Endothelial cell of umbilical vein (primary cell): ENCODE data around the gene FAM3B. TPM values are rescaled to one million over a fixed set of nuclear protein-coding genes. Genes with fewer than 3 reads are reported as not detected.

Source experiments
- BruUV-seq: library from RNA; stranded (reverse); fragments of 400-500 nt; replicated peaks from 2 replicates; lab custom pipeline; 2021; lab: Mats Ljungman, UMichigan
- CTCF ChIA-PET: fragments of 300-600, 350-600 bp; sonication (Branson Sonifier 250); formaldehyde crosslinking; loops from one replicate; lab custom pipeline; 2021; ENCODE audit warnings: antibody characterized with exemption, inconsistent platforms; lab: Charles Lee
- POLR2A ChIA-PET: fragments of 300-600, 350-600 bp; sonication (Branson Sonifier 250); formaldehyde crosslinking; loops from one replicate; lab custom pipeline; 2021; ENCODE audit warnings: antibody characterized with exemption, inconsistent platforms; lab: Charles Lee
- DNase-seq: peaks from one replicate; pipeline ENCODE4 v3.0.0-alpha.2; 2011; ENCODE audit warnings: low read depth, low spot score
- FAIRE-seq: peaks from 2 replicates; lab custom pipeline; 2011; peaks lifted over from hg19 to GRCh38; lab: Jason Lieb, UNC
- H2AFZ ChIP-seq: 2 replicates; pipeline ENCODE4 v1.6.0; 2012; ENCODE audit warnings: low read depth, low read length, control low read depth, inconsistent platforms
- H3K27ac ChIP-seq: 2 replicates; pipeline ENCODE4 v1.5.1; 2011; ENCODE audit warnings: low read depth, mild to moderate bottlenecking, control low read depth, low read length, moderate library complexity; ENCODE audit not compliant: insufficient read depth
- H3K27me3 ChIP-seq, 2 experiments: 2 replicates each; pipeline versions ENCODE4 v1.6.0 to v1.6.1; 2011; ENCODE audit warnings: low read length in 2 of 2, mixed read lengths in 1 of 2; ENCODE audit not compliant: control insufficient read depth in 2 of 2, insufficient read depth in 2 of 2
- H3K36me3 ChIP-seq, 2 experiments: 2 replicates in 1 of 2; 3 replicates in 1 of 2; pipeline ENCODE4 v1.5.1; 2011; ENCODE audit warnings: low read length in 2 of 2, mild to moderate bottlenecking in 1 of 2, moderate library complexity in 1 of 2; ENCODE audit not compliant: control insufficient read depth in 2 of 2, insufficient read depth in 2 of 2; ENCODE audit errors: extremely low read depth in 1 of 2
- H3K4me1 ChIP-seq: 3 replicates; pipeline ENCODE4 v1.5.1; 2011; ENCODE audit warnings: mild to moderate bottlenecking, low read length; ENCODE audit not compliant: control insufficient read depth, insufficient read depth; ENCODE audit errors: extremely low read depth
- H3K4me2 ChIP-seq: 2 replicates; pipeline ENCODE4 v1.6.1; 2011; ENCODE audit warnings: low read length, control low read depth, mixed read lengths; ENCODE audit not compliant: insufficient read depth
- H3K4me3 ChIP-seq, 3 experiments: fragments of 200-600 bp in 1 of 3; sonication (generic), shearing (Covaris generic) in 1 of 3; replicated peaks in 1 of 3; 2 replicates each; pipeline ENCODE4 v1.5.1; 2011 to 2016; ENCODE audit warnings: control low read depth in 3 of 3, low read length in 3 of 3, mild to moderate bottlenecking in 2 of 3, inconsistent platforms in 1 of 3, low read depth in 1 of 3, moderate library complexity in 1 of 3; ENCODE audit not compliant: insufficient read depth in 1 of 3
- H3K79me2 ChIP-seq: 2 replicates; pipeline ENCODE4 v1.6.0; 2012; ENCODE audit warnings: low read length, inconsistent platforms; ENCODE audit not compliant: control insufficient read depth, insufficient read depth
- H3K9ac ChIP-seq: replicated peaks from 2 replicates; pipeline ENCODE3; 2011; ENCODE audit warnings: low read length, control low read depth; ENCODE audit not compliant: insufficient read depth; ENCODE audit errors: extremely low read depth
- H3K9me1 ChIP-seq: replicated peaks from 3 replicates; pipeline ENCODE4 v1.6.0; 2011; ENCODE audit warnings: mild to moderate bottlenecking, low read length; ENCODE audit not compliant: control insufficient read depth, insufficient read depth; ENCODE audit errors: extremely low read depth
- H3K9me3 ChIP-seq: replicated peaks from 2 replicates; pipeline ENCODE4 v1.5.1; 2012; ENCODE audit warnings: low read length, inconsistent platforms; ENCODE audit not compliant: control insufficient read depth, insufficient read depth
- H4K20me1 ChIP-seq: replicated peaks from 2 replicates; pipeline ENCODE3; 2011; ENCODE audit warnings: mild to moderate bottlenecking, low read length; ENCODE audit not compliant: control insufficient read depth, insufficient read depth; ENCODE audit errors: extremely low read depth
- GATA2 ChIP-seq: IDR thresholded peaks from 2 replicates; pipeline ENCODE4 v1.7.0; 2011; ENCODE audit warnings: low read depth, mild to moderate bottlenecking, moderate library complexity, mixed read lengths, low read length; ENCODE audit not compliant: insufficient read length, insufficient read depth
- MYC ChIP-seq: IDR thresholded peaks from one replicate; pipeline ENCODE4 v1.6.1; 2011; ENCODE audit warnings: mild to moderate bottlenecking, low read depth, low read length
- POLR2A ChIP-seq: IDR thresholded peaks from 2 replicates; pipeline ENCODE4 v1.6.1; 2012; ENCODE audit warnings: low read depth, mild to moderate bottlenecking, control low read depth, low read length
- POLR2AphosphoS5 ChIP-seq: IDR thresholded peaks from 2 replicates; pipeline ENCODE4 v1.6.1; 2012; ENCODE audit warnings: low read depth, mild to moderate bottlenecking, control low read depth, low read length, moderate library complexity; ENCODE audit not compliant: insufficient read depth
- dilution Hi-C: fragments of 300-500 bp; cut with MboI; formaldehyde crosslinking; loops from one replicate; pipeline ENCODE4 v1.15.0; 2019; ENCODE audit warnings: low sequenced_read_pairs; ENCODE audit not compliant: extremely low pct_ligation_motif_present
- intact Hi-C: fragments of 100-400 bp; cut with micrococcal nuclease; formaldehyde crosslinking; loops from one replicate; pipeline ENCODE4 v1.10.0; 2022
- polyA plus RNA-seq, 4 experiments: library from polyadenylated mRNA; depleted of rRNA in 3 of 4; stranded (reverse) in 3 of 4; unstranded in 1 of 4; fragments of >200 nt; gene quantifications; 2 replicates each; pipeline versions ENCODE4 v1.2.1 to v1.2.3, GENCODE V29; 2011 to 2012; ENCODE audit warnings: missing spikeins in 1 of 4
- total RNA-seq: library from RNA; stranded (reverse); gene quantifications from 2 replicates; pipeline ENCODE4 v1.2.3, GENCODE V29; 2021
- TF ChIP-seq, protein P1 (sequence below), 2 donors: IDR thresholded peaks; 1 replicate in 1 of 2; 2 replicates in 1 of 2; pipeline ENCODE4 v1.5.1; 2011; ENCODE audit warnings: low read length in 2 of 2, mild to moderate bottlenecking in 2 of 2, moderate library complexity in 2 of 2, control low read depth in 1 of 2, inconsistent platforms in 1 of 2, low read depth in 1 of 2; ENCODE audit not compliant: insufficient read depth in 1 of 2; ENCODE audit errors: extremely low read depth in 1 of 2
- TF ChIP-seq, protein P2 (sequence below): IDR thresholded peaks from 2 replicates; pipeline ENCODE4 v1.6.1; 2011; ENCODE audit not compliant: insufficient read depth, insufficient read length

The FAM3B gene
- total and polyA plus RNA-seq, 2 donors (not counting 3 experiments of a cell fraction or from before 2014, with no cell fraction given): not detected

DNA sequence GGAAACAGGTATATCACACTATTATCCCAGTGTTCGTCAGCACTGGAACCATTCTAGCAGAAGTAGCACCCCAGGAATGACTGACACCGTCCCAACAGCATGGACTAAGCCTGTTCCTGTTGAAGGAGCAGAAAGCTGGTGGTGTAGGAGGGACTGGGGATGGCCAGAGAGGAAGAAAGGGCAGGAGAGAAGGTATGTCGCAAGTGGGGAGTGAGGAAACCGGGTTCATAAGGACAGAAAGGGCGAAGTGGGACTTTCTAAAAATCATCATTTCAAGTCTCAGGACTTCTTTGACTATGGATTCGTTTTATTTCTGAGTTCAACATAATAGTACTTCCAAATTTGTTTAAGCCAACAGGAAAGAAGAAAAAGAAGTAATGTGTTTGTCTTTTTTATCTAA lies 89.7 kb downstream of the FAM3B start:
- Histone ChIP-seq H3K4me3 (no peak overlapping the region), H3K4me1 (no peaks in the 10 kb centered on the region), H3K4me2 (no peak overlapping the region), H4K20me1 (no peaks in the 10 kb centered on the region), H3K36me3 (no peaks in the 10 kb centered on the region), H3K9me1 (no peaks in the 10 kb centered on the region), H3K79me2 (no peaks in the 10 kb centered on the region), H3K27ac (no peak overlapping the region), H2AFZ (no peak overlapping the region), H3K9ac (no peak overlapping the region), H3K27me3 (no peaks in the 10 kb centered on the region), H3K9me3 (no peaks in the 10 kb centered on the region)
- no TSS peak for BruUV-seq
- FAIRE-seq (no peak), DNase-seq (no peak)
- dilution Hi-C loops (no loop called here), intact Hi-C loops (no loop called here)
- POLR2A ChIA-PET: no interaction called here
- CTCF ChIA-PET: no interaction called here
- TF ChIP-seq POLR2A: no peak
- TF ChIP-seq, protein P1, sequence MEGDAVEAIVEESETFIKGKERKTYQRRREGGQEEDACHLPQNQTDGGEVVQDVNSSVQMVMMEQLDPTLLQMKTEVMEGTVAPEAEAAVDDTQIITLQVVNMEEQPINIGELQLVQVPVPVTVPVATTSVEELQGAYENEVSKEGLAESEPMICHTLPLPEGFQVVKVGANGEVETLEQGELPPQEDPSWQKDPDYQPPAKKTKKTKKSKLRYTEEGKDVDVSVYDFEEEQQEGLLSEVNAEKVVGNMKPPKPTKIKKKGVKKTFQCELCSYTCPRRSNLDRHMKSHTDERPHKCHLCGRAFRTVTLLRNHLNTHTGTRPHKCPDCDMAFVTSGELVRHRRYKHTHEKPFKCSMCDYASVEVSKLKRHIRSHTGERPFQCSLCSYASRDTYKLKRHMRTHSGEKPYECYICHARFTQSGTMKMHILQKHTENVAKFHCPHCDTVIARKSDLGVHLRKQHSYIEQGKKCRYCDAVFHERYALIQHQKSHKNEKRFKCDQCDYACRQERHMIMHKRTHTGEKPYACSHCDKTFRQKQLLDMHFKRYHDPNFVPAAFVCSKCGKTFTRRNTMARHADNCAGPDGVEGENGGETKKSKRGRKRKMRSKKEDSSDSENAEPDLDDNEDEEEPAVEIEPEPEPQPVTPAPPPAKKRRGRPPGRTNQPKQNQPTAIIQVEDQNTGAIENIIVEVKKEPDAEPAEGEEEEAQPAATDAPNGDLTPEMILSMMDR (IDR thresholded peaks at IDR 0.05; ENCODE audit: extremely low read depth in 1 of 2, insufficient read depth in 1 of 2, low read depth in 1 of 2, low read length in 2 of 2): no peak
- no peak for TF ChIP-seq POLR2AphosphoS5
- TF ChIP-seq, protein P2, sequence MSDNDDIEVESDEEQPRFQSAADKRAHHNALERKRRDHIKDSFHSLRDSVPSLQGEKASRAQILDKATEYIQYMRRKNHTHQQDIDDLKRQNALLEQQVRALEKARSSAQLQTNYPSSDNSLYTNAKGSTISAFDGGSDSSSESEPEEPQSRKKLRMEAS: no peak
- TF ChIP-seq GATA2: no peak
- TF ChIP-seq MYC: no peak

Other genes starting within 250 kb of the FAM3B start
- gene BACE2, start 148.6 kb upstream of the FAM3B start, total RNA-seq: 128 and 184 TPM in 2 replicates
- gene BACE2, start 148.6 kb upstream of the FAM3B start, polyA plus RNA-seq: 113 and 127 TPM in 2 replicates
- gene MX2, start 45.2 kb downstream of the FAM3B start, total RNA-seq: not detected in 2 replicates
- 0.01 and 0.10 TPM in 2 replicates for gene MX2, start 45.2 kb downstream of the FAM3B start, polyA plus RNA-seq
- gene MX1, start 109.4 kb downstream of the FAM3B start, total RNA-seq: 4.3 and 25.1 TPM in 2 replicates
- 5.9 and 6.4 TPM in 2 replicates for gene MX1, start 109.4 kb downstream of the FAM3B start, polyA plus RNA-seq
- gene TMPRSS2, start 191.4 kb downstream of the FAM3B start, total RNA-seq: not detected in 2 replicates
- gene TMPRSS2, start 191.4 kb downstream of the FAM3B start, polyA plus RNA-seq: not detected in 2 replicates